HG02885 (cell line): ENCODE measurements around the gene FCHO2.
"Not testable (repeated sequence)": the region's sequence is repeated elsewhere in the genome, so short reads cannot be mapped to it uniquely, and the experiment has no call there.

Experiments used
- ATAC-seq: cut with Tn5 transposase; IDR thresholded peaks from one replicate; pipeline ENCODE4 v1.9.1; 2021; ENCODE audit warnings: mild to moderate bottlenecking; ENCODE audit not compliant: unreplicated experiment, poor library complexity

FCHO2 gene

DNA sequence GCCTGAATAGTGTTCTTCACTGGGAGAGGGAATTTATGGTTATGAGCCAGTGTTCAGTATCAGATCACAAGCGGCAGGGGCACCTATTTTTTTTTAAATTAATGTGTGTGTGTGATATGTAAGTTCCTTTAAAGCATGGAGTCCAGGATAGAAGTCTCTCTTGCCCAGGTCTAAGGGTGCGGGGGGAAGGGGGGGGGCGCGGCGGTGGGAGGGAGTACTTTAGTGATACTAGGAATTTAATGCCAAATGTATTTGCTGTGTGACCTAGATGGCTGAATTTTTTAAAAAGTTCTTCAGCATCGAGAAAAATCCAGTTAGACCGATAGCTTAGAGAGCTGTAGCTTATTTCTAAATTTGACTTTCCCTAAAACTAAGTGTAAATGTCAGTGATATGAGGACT is 1.5 kb upstream of the FCHO2 start:
- ATAC-seq: no peak

DNA sequence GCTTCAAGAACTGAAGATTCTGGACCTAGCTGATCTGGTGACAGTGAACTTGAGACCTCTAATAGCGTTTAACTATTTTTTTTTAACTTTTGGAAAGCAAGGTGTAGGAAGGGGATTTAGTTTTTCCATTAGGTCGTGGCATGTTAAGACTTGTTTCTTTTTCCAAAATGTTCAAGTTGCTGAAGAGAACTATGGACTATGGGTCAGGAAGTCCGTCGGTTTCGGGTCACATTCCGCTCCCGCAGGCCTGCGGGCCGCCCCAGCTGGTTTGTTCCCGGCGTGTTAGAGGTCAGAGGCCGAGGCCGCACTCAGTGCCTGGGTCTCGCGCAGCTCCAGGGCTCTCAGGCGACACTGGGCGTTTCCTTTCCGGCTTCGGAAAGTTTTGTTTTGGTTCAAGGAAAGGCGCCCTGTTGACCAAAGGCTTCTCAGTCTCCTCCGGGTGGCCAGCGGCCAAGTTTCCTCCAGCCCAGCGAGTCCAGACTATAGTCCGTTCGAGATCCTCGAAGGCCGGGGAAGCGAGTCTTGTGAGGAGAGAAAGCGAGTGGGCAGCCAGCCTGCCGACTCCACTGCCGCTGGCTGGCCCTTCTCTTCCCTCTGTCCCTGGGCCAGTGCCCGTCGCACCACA is 586 bp upstream of the FCHO2 start:
- ATAC-seq: peak; percentile 43

DNA sequence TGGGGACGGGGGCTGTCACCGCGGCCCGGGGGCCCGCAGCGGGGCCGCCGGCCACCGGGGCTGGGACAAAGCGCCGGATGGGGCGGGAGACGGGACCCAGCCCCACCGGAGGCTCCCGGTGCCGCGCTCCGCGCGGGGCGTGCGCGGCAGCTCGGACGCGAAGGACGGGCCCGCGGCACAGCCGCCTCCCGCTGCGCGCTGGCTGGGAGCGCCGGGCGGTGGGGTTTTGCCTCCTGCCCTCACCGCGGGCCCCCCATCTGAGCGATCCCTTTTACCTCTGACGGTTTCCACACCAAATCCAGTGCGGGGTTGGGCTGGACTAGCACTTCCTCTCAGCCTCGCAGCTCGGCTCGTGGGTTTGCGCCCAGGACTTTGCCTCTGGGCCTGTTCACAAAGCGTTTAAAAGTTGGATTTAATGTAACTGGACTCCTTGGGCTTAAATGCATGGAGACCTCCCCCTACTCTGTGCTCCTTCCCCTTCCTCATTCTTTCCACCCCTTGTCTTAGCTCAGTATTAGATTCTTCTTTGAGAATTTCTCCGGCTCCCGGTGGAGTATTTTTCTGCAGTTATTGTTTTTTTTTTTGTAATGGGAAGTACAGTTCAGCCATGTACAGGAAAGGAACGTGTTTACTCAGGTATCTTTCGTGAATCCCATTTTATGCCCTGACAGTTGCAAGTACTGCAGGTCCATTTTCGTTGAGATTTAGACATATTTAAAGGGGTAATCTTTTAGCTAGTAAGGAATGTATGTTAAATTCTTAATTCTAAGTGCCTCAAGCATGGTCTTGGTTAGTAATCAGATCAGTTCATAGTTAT is 691 bp downstream of the FCHO2 start:
- ATAC-seq: peak; percentile 53

DNA sequence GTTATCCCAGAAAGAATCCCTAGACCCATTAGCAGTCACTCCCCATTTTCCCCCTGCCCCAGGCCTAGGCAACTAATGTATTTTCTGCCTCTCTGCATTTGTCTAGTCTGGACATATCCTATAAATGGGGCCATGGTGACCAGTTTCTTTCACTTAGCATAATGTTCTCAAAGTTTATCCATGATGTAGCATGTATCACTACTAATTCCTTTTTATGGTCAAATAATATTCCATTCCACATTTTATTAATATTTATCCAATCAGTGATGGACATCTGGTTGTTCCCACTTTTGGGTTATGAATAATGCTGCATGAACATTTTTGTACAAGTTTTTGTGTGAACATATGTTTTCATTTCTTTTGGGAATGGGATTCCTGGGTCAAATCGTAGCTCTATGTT is 1.5 kb downstream of the FCHO2 start:
- no peak for ATAC-seq

DNA sequence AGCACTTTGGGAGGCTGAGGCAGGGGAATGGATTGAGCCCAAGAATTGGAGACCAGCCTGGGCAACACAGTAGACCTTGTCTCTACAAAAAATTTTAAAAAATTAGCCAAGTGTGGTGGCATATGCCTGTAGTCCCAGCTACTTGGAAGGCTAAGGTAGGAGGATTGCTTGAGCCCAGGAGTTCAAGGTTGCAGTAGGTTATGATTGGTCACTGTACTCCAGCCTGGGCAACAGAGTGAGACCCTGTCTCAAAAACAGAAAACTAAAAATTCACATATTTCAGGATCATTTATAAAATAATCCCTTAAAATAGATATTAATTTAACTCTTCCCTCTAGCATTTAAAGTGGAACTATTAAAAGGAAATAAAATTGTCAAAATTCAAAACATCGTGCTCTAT is 3.4 kb downstream of the FCHO2 start:
- no peak for ATAC-seq

DNA sequence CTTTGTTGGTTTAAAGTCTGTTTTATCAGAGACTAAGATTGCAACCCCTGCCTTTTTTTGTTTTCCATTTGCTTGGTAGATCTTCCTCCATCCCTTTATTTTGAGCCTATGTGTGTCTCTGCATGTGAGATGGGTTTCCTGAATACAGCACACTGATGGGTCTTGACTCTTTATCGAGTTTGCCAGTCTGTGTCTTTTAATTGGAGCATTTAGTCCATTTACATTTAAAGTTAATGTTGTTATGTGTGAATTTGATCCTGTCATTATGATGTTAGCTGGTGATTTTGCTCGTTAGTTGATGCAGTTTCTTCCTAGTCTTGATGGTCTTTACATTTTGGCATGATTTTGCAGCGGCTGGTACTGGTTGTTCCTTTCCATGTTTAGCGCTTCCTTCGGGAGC is 18.6 kb downstream of the FCHO2 start:
- not testable (repeated sequence) for ATAC-seq

DNA sequence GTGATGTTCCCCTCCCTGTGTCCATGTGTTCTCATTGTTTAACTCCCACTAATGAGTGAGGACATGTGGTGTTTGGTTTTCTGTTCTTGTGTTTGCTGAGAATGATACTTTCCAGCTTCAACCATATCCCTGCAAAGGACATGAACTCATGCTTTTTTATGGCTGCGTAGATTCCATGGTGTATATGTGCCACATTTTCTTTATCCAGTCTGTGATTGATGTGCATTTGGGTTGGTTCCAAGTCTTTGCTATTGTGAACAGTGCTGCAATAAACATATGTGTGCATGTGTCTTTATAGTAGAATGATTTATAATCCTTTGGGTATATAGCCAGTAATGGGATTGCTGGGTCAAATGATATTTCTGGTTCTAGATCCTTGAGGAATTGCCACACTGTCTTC is 21.0 kb downstream of the FCHO2 start:
- not testable (repeated sequence) for ATAC-seq

DNA sequence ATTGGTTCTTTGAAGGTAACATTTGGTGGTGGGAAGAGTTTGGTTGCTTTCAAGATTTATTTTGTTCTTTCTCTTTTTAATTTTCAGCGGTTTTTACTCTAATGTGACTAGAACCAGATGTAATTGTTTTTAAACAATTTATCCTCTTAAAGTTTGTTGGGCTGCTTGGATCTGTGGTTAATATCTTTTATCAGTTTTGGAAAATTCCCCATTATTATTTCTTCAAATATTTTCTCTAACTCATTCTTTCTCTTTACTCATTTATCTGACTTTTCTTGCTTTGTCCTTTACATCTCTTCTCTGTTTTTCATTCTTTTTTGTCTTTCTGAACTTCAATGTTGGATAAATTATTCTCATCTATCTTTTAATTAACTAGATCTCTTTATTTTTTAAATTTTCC is 29.9 kb downstream of the FCHO2 start:
- ATAC-seq: no peak

DNA sequence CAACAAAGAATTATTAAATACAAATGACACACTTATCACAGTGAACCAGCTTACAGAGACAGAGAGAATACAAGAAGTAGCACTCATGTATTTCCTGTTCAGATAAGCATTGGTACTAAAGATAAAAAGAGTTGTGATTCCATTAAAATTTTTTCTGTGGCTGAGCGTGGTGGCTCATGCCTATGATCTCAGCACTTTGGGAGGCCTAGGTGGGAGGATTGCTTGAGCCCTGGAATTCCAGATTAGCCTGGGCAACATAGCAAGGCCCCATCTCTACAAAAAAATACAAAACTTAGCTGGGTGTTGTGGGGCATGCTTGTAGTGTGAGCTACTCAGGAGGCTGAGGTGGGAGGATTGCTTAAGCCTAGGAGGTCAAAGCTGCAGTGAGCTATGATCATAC is 32.9 kb downstream of the FCHO2 start:
- ATAC-seq: no peak

DNA sequence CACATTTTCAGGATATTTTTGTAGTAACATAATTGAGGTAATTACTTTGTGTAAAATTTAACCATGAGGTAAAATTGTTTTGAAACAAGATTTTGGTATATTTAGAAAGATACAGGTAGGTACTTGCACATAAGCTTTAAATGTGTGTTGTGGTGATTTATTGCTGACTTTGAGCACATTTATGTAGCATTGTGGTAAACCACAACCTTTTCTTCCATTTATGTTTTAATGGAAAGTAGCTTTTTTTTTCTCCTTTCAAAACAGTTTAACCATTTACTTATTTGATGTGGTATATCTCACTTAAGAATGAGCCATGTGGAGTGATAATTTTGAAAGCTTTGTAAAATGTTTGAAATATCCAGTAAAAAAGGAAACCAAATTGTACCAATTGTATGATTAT is 35.6 kb downstream of the FCHO2 start:
- ATAC-seq: no peak

DNA sequence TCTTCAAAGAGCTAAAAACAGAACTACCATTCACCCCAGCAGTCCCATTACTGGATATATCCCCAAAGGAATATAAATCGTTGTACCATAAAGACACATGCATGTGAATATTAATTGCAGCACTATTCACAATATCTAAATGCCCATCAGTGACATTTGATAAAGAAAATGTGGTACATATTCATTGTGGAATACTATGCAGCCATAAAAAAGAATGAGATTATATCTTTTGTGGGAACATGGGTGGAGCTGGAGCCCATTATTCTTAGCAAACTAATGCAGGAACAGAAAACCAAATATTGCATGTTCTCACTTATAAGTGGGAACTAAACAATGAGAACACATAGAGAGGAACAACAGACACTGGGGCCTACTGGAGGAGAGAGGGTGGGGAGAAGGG is 38.7 kb downstream of the FCHO2 start:
- no peak for ATAC-seq

DNA sequence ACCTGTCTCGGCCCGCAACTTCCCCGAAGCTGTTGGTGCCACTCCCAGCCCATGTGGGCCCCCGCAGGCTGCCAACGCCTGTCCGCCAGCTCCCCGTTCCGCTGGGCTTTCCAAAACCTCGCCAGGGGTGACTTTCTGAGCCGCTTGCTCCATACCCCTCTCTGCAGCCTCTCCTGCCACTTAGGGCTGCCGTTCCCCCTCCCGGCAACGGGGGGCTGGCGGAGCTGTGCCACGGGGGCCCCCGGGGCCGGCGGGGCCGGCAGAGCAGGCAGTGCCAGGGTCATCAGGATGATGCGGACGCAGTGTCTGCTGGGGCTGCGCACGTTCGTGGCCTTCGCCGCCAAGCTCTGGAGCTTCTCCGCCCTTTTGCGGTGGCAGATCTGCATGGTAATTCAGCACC is 40.8 kb downstream of the FCHO2 start:
- no peak for ATAC-seq

DNA sequence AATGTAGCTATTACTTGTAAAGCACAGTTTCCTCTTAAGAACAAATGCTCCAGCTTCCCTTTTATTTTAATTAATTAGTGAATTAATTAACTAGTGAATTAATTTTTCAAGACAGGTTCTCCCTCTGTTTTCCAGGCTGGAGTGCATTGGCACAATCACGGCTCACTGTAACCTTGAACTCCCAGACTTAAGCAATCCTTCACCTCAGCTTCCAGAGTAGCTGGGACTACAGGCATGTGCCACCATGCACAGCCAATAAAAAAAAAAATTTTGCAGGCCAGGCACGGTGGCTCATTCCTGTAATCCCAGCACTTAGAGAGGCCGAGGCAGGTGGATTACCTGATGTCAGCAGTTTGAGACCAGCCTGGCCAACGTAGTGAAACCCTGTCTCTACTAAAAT is 44.1 kb downstream of the FCHO2 start:
- ATAC-seq: no peak

DNA sequence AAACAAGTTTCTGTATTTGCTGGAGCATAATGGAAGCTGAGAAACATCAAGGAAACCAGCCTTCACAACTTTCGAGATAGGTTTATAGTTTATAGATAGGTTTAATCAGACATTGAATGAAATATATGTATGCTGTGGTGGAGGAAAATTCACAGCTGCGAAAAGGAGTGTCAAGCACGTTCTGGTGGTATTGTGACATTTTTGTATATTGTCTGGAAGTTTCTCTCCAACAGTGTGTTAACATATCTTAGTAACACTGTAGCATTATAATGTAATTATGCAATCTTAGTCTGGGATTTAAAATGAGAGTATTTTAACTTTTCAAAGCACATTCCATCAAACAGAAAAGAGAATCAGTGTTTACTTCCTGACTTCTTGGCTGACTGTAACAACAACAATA is 50.0 kb downstream of the FCHO2 start:
- no peak for ATAC-seq

DNA sequence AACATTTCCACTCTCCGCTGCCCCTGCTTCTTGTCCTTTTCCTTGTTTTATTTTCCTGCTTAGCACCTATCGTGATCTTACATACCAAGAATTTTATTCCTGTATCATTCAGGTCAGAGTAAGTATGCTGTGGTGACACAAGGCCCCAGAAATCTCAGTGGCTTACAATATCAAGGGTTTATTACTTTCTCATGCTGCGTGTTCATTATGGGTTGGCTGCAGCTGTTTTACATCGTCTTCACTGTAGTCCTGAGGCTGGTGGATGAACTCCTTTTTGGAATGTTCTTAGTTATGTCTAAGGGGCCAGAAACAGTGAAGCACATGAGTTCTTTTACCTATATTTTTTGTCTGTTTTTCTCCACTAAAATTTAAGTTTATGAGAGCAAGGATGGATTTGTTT is 51.2 kb downstream of the FCHO2 start:
- no peak for ATAC-seq

DNA sequence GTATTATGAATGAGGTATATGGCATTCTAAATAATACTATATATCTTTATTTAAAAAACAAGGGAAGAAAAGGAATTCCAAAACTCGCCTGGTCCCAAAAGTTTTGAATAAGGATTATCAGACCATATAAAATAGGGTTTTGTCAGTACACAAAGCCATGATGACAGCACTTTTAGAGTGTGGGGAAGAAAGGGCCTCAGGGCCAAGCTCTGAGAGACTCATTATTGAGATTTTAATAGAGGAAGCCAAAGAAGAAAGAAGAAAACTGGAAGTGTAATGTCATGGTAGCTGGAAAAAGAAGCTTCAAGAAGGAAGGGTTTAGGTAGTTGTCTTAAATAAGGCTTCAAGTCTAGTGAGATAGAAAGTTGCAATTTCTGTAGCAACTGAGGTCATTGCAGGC is 53.0 kb downstream of the FCHO2 start:
- no peak for ATAC-seq

DNA sequence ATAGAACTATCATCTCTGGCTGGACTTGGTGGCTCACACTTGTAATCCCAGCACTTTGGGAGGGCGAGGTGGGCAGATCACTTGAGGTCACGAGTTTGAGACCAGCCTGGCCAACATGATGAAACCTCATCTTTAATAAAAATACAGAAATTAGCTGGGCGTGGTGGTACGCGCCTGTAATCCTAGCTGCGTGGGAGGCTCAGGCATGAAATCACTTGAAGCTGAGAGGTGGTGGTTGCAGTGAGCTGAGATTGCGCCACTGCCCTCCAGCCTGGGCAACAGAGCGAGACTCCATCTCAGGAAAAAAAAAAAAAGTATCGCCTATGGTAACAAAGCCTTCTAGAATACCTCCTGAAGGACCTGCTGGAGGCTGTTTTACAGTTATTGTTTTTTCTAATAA is 55.8 kb downstream of the FCHO2 start:
- not testable (repeated sequence) for ATAC-seq

DNA sequence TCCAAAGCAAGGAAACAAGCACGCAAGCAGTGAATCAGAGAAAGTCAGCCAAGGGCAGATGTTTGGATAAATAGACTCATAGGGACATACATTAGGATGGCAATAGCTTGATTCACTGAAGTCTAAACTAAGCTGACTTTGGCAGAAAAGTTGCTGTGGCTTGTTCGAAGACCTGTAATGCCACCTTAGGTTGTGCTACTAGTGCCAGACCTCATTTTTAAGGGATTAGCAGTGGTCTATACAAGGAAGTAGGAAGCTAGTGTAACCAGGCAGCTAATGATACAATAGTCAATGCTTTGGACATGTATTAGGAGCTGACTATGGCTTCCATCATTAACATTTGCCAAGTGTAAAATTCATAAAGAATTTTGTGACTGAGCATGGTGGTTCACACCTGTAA is 63.1 kb downstream of the FCHO2 start:
- ATAC-seq: no peak

DNA sequence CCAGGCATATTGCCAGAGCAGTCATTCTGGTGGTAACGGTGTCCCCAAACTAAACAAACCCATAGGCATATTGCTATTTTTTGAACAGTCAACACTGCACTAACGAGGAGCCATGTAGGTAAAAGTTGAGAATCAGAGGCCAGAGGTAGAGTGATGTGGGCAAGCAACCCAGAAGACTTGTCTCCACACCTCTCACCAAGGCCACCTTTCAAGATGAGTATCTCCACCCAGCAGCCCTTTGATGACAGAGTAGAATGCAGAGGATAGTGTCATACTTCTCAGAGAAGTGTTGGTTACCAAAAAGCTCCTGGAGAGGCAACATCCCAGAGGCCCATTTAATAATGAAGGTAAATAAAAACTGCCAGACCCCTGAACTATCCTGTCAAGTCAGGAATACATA is 63.9 kb downstream of the FCHO2 start:
- no peak for ATAC-seq

DNA sequence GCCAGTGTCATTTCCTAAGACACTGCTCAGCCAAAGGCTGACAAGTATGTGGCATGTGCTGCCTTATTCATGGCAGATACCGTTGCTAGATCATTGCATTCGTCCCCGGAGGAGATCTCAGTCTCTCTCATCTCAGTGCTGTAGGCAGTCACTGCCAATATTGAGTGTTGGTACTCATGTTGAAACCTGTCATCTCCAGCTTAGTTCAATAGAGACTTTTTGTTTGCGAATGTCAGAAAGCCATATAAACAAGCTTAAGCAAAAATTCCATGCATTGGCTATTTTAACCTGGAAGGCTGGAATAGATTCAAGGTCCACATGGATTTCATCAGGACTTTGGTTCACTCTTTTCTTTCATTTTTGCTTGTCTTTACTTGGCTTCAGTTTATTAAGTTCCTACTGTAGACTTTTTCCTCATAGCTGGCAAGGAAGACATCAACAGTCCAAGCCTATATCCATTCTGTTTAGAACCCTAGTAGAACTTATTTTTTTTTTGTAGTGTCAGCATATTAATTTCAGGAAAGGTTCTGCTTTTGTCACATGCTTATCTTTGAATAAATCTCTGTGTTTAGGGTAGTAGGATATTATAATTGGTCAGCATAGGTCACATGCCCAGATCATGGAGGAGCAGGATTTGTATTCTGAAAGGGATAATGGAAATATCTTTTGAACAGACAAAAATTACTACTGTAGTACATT is 66.8 kb downstream of the FCHO2 start:
- no peak for ATAC-seq

DNA sequence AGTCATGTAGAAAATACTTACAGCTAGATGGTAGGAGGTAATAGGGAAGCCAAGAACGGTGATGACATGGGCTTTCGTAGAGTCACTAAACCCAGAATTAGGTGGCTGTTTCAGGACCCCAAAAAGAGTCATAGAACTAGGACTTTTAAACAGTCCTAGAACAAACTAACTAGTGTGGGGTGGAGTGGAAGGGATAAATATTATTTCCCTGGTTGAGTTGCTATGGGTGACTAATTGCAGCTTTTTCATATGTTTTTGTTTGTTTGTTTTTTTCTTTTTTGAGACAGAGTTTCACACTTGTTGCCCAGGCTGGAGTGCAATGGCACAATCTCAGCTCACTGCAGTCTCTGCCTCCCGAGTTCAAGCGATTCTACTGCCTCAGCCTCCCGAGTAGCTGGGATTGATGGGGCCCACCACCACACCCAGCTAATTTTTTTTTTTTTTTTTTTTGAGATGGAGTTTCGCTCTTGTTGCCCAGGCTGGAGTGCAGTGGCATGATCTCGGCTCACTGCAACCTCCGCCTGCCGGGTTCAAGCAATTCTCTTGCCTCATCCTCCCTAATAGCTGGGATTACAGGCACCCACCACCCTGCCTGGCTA is 69.2 kb downstream of the FCHO2 start:
- ATAC-seq: not testable (repeated sequence)
